Activated T-cell treated with anti-CD3 and anti-CD28 coated beads, Interleukin-2, amount 50 U/mL, for 48 hours (primary cell): ENCODE measurements around the gene HSF2.
A peak's percentile ranks its signal among the peaks of the same experiment; 100 is the strongest.
"Not testable (repeated sequence)": the region's sequence is repeated elsewhere in the genome, so short reads cannot be mapped to it uniquely, and the experiment has no call there.

Experiments
- DNase-seq, 2 experiments: peaks; one replicate each; pipeline ENCODE4 v3.0.0-alpha.2; 2020

Gene HSF2

GRCh38 chr6:122458087-122458486 is 58.6 kb downstream of the HSF2 start:
- DNase-seq, result no peak

GRCh38 chr6:122459240-122459639 is 59.8 kb downstream of the HSF2 start:
- DNase-seq, result no peak

GRCh38 chr6:122459865-122460416 is 60.5 kb downstream of the HSF2 start:
- DNase-seq, result not testable (repeated sequence)

- DNase-seq, result no peak
Measured at GRCh38 chr6:122461885-122462284, 62.4 kb downstream of the HSF2 start.

GRCh38 chr6:122471107-122472021 is 71.9 kb downstream of the HSF2 start, which contains the start of gene SERINC1:
Gene SERINC1, minus strand, starts transcription at chr6:122471807. Its CDS starts 70 bp downstream, at chr6:122471737.
- peak; percentile 91 to 92 for DNase-seq

- no peak for DNase-seq
Measured at GRCh38 chr6:122472022-122472340, 72.5 kb downstream of the HSF2 start.

- DNase-seq, result no peak
Measured at GRCh38 chr6:122476131-122476530, 76.7 kb downstream of the HSF2 start.

- no peak for DNase-seq
Measured at GRCh38 chr6:122482750-122483080, 83.3 kb downstream of the HSF2 start.
